ENCODE data around the gene SFTA2. TPM values are rescaled to one million over a fixed set of nuclear protein-coding genes. Genes with fewer than 3 reads are reported as not detected.
"Not testable (repeated sequence)": the region's sequence is repeated elsewhere in the genome, so short reads cannot be mapped to it uniquely, and the experiment has no call there.

SFTA2 gene
- polyA plus RNA-seq, 1 donor from 2014 or later = not detected

GRCh38 chr6:30930506-30930905 is 1.5 kb downstream of the SFTA2 start:
- Histone ChIP-seq H3K9me2 (ENCODE audit: insufficient read depth, low read length) (no peaks in the 10 kb centered on the region), H3K79me2 (replicated peaks; ENCODE audit: insufficient read depth, low read length) (no peaks in the 10 kb centered on the region), H3K36me3 (ENCODE audit: insufficient read depth, low read length) (no peaks in the 10 kb centered on the region), H3K9me3 (ENCODE audit: low read length) (no peaks in the 10 kb centered on the region), H3K4me3 (ENCODE audit: low read length) (no peak overlapping the region), H3K4me2 (ENCODE audit: low read length) (no peak overlapping the region), H2AFZ (ENCODE audit: low read depth, low read length) (no peak overlapping the region), H3K9ac (ENCODE audit: low read length) (no peak overlapping the region), H3F3A (ENCODE audit: insufficient read depth, low read length, poor library complexity, severe bottlenecking) (no peaks in the 10 kb centered on the region), H4K20me1 (ENCODE audit: insufficient read depth) (no peaks in the 10 kb centered on the region), H3K27ac (ENCODE audit: low read length) (no peak overlapping the region), H3K27me3 (ENCODE audit: insufficient read depth, low read depth, low read length) (no peaks in the 10 kb centered on the region)
- TF ChIP-seq EZH2 (IDR thresholded peaks at IDR 0.05; ENCODE audit: borderline replicate concordance, insufficient read depth, low read length, poor library complexity, severe bottlenecking) = no peak
- TF ChIP-seq, protein P1, sequence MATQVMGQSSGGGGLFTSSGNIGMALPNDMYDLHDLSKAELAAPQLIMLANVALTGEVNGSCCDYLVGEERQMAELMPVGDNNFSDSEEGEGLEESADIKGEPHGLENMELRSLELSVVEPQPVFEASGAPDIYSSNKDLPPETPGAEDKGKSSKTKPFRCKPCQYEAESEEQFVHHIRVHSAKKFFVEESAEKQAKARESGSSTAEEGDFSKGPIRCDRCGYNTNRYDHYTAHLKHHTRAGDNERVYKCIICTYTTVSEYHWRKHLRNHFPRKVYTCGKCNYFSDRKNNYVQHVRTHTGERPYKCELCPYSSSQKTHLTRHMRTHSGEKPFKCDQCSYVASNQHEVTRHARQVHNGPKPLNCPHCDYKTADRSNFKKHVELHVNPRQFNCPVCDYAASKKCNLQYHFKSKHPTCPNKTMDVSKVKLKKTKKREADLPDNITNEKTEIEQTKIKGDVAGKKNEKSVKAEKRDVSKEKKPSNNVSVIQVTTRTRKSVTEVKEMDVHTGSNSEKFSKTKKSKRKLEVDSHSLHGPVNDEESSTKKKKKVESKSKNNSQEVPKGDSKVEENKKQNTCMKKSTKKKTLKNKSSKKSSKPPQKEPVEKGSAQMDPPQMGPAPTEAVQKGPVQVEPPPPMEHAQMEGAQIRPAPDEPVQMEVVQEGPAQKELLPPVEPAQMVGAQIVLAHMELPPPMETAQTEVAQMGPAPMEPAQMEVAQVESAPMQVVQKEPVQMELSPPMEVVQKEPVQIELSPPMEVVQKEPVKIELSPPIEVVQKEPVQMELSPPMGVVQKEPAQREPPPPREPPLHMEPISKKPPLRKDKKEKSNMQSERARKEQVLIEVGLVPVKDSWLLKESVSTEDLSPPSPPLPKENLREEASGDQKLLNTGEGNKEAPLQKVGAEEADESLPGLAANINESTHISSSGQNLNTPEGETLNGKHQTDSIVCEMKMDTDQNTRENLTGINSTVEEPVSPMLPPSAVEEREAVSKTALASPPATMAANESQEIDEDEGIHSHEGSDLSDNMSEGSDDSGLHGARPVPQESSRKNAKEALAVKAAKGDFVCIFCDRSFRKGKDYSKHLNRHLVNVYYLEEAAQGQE (IDR thresholded peaks at IDR 0.05; ENCODE audit: borderline replicate concordance) = no peak
- TF ChIP-seq TAF1 (IDR thresholded peaks at IDR 0.05; ENCODE audit: low read depth) = no peak
- TF ChIP-seq POLR2AphosphoS5 (IDR thresholded peaks at IDR 0.05) = no peak
- TF ChIP-seq EP300 (conservative IDR thresholded peaks at IDR 0.05; ENCODE audit: poor library complexity, severe bottlenecking) = no peak
- no peak for TF ChIP-seq SMC3 (conservative IDR thresholded peaks at IDR 0.05; ENCODE audit: poor library complexity)
- no peak for TF ChIP-seq MXI1 (conservative IDR thresholded peaks at IDR 0.05; ENCODE audit: poor library complexity, severe bottlenecking)
- TF ChIP-seq CTCF (IDR thresholded peaks at IDR 0.05; ENCODE audit: poor library complexity, severe bottlenecking) = no peak
- TF ChIP-seq RAD21 (conservative IDR thresholded peaks at IDR 0.05) = no peak

DNA sequence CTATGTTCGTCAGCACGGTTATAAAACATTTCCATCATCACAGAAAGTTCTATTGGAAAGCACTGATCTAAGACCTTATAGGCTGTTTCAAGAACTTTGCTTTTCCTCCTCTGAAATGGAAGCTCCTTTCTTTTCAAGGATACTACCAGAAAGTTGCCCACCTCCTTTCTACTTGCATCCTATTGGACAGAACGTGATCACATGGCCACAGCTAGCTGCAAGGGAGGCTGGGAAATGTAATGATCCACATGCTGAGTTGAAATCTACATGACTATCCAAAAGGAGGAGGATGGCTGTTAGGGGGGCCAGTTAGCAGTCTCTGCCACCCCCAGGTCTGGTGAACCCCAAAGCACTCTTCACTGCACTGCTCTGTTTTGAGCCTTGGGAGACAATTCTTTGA is 3.3 kb downstream of the SFTA2 start:
- H3K79me2 ChIP-seq (replicated peaks; ENCODE audit: insufficient read depth, low read length) = no peaks in the 10 kb centered on the region
- no peak overlapping the region for H3K9ac ChIP-seq (ENCODE audit: low read length)
- H3K27me3 ChIP-seq (ENCODE audit: insufficient read depth, low read depth, low read length) = no peaks in the 10 kb centered on the region
- H3K9me3 ChIP-seq (ENCODE audit: low read length) = no peaks in the 10 kb centered on the region
- no peak overlapping the region for H3K4me2 ChIP-seq (ENCODE audit: low read length)
- no peak overlapping the region for H3K27ac ChIP-seq (ENCODE audit: low read length)
- no peaks in the 10 kb centered on the region for H3K36me3 ChIP-seq (ENCODE audit: insufficient read depth, low read length)
- TF ChIP-seq SMC3 (conservative IDR thresholded peaks at IDR 0.05; ENCODE audit: poor library complexity) (no peak), MXI1 (conservative IDR thresholded peaks at IDR 0.05; ENCODE audit: poor library complexity, severe bottlenecking) (no peak), TAF1 (IDR thresholded peaks at IDR 0.05; ENCODE audit: low read depth) (no peak), EZH2 (IDR thresholded peaks at IDR 0.05; ENCODE audit: borderline replicate concordance, insufficient read depth, low read length, poor library complexity, severe bottlenecking) (no peak)
- TF ChIP-seq, protein P1 (IDR thresholded peaks at IDR 0.05; ENCODE audit: borderline replicate concordance) = no peak
- no peak overlapping the region for H2AFZ ChIP-seq (ENCODE audit: low read depth, low read length)
- no peaks in the 10 kb centered on the region for H3F3A ChIP-seq (ENCODE audit: insufficient read depth, low read length, poor library complexity, severe bottlenecking)
- no peaks in the 10 kb centered on the region for H3K9me2 ChIP-seq (ENCODE audit: insufficient read depth, low read length)
- no peaks in the 10 kb centered on the region for H4K20me1 ChIP-seq (ENCODE audit: insufficient read depth)
- H3K4me3 ChIP-seq (ENCODE audit: low read length) = no peak overlapping the region

- not testable (repeated sequence) for H3F3A ChIP-seq (ENCODE audit: insufficient read depth, low read length, poor library complexity, severe bottlenecking)
Observed at GRCh38 chr6:30927080-30927479, 4.9 kb downstream of the SFTA2 start.

More at GRCh38 chr6:30927080-30927479, 4.9 kb downstream of the SFTA2 start:
- not testable (repeated sequence) for H3K36me3 ChIP-seq (ENCODE audit: insufficient read depth, low read length); H4K20me1 ChIP-seq (ENCODE audit: insufficient read depth); H3K9me2 ChIP-seq (ENCODE audit: insufficient read depth, low read length); H3K27ac ChIP-seq (ENCODE audit: low read length); H3K79me2 ChIP-seq (replicated peaks; ENCODE audit: insufficient read depth, low read length); H2AFZ ChIP-seq (ENCODE audit: low read depth, low read length); H3K9me3 ChIP-seq (ENCODE audit: low read length); H3K27me3 ChIP-seq (ENCODE audit: insufficient read depth, low read depth, low read length); H3K4me2 ChIP-seq (ENCODE audit: low read length); H3K9ac ChIP-seq (ENCODE audit: low read length); H3K4me3 ChIP-seq (ENCODE audit: low read length)
